Common myeloid progenitor, CD34-positive (primary cell): ENCODE results near the gene NKX2-1.

Experiments used
- CTCF ChIA-PET: fragments of 350-600 bp; sonication (Branson Sonifier 250); formaldehyde crosslinking; loops from one replicate; lab custom pipeline; 2021; ENCODE audit warnings: antibody characterized with exemption; lab: Charles Lee
- POLR2A ChIA-PET: fragments of 350-600 bp; sonication (Branson Sonifier 250); formaldehyde crosslinking; loops from one replicate; lab custom pipeline; 2021; ENCODE audit warnings: antibody characterized with exemption; lab: Charles Lee
- DNase-seq, 3 donors: peaks; one replicate each; pipeline versions ENCODE4 v3.0.0 to v3.0.0-alpha.2; 2013
- H3K27ac ChIP-seq, 2 experiments: 1 replicate in 1 of 2; 2 replicates in 1 of 2; pipeline ENCODE4 v1.7.0; 2013; ENCODE audit warnings: inconsistent platforms in 2 of 2, low read length in 2 of 2, mild to moderate bottlenecking in 2 of 2, low read depth in 1 of 2, moderate library complexity in 1 of 2; ENCODE audit not compliant: severe bottlenecking in 2 of 2, insufficient read depth in 1 of 2, poor library complexity in 1 of 2
- H3K27me3 ChIP-seq, 5 experiments: replicated peaks in 2 of 5; 1 replicate in 3 of 5; 2 replicates in 2 of 5; pipeline versions ENCODE4 v1.6.1 to v1.7.0; 2013; ENCODE audit warnings: low read length in 4 of 5, mild to moderate bottlenecking in 2 of 5, moderate library complexity in 2 of 5, inconsistent platforms in 1 of 5; ENCODE audit not compliant: insufficient read depth in 5 of 5, control insufficient read depth in 4 of 5
- H3K36me3 ChIP-seq, 4 experiments: 1 replicate in 2 of 4; 2 replicates in 2 of 4; pipeline versions ENCODE4 v1.6.1 to v1.7.0; 2013; ENCODE audit warnings: low read length in 3 of 4, control low read depth in 1 of 4, mild to moderate bottlenecking in 1 of 4; ENCODE audit not compliant: control insufficient read depth in 4 of 4, insufficient read depth in 4 of 4
- H3K4me1 ChIP-seq, 4 experiments: 1 replicate in 3 of 4; 2 replicates in 1 of 4; pipeline versions ENCODE4 v1.6.1 to v1.7.1; 2013; ENCODE audit warnings: low read length in 3 of 4, mild to moderate bottlenecking in 3 of 4, control low read depth in 1 of 4, inconsistent platforms in 1 of 4, moderate library complexity in 1 of 4; ENCODE audit not compliant: control insufficient read depth in 4 of 4, insufficient read depth in 4 of 4; ENCODE audit errors: control extremely low read depth in 1 of 4
- H3K4me3 ChIP-seq, 7 experiments: 1 replicate in 4 of 7; 2 replicates in 3 of 7; pipeline versions ENCODE4 v1.5.1 to v1.7.0; 2013; ENCODE audit warnings: mild to moderate bottlenecking in 7 of 7, low read length in 6 of 7, moderate library complexity in 6 of 7, inconsistent platforms in 2 of 7, low read depth in 2 of 7, control low read depth in 1 of 7; ENCODE audit not compliant: insufficient read depth in 4 of 7, control insufficient read depth in 1 of 7; ENCODE audit errors: extremely low read depth in 1 of 7
- H3K9me3 ChIP-seq, 5 experiments: 1 replicate in 4 of 5; 2 replicates in 1 of 5; pipeline versions ENCODE4 v1.6.1 to v1.7.1; 2013; ENCODE audit warnings: low read length in 4 of 5, mild to moderate bottlenecking in 2 of 5, inconsistent platforms in 1 of 5, low read depth in 1 of 5, moderate library complexity in 1 of 5; ENCODE audit not compliant: control insufficient read depth in 4 of 5, insufficient read depth in 2 of 5; ENCODE audit errors: control extremely low read depth in 1 of 5
- WGBS: methylation state at CpG from one replicate; pipeline ENCODE4 v1.1.5; 2013; ENCODE audit not compliant: insufficient coverage; 5-methylcytosine and 5-hydroxymethylcytosine counted together

NKX2-1 gene

GRCh38 chr14:36513451-36514277 lies 6.4 kb downstream of the NKX2-1 start:
- peaks cover 0 to 2% (median 0%) of the 10 kb centered on the region in 5 experiments for H3K9me3 ChIP-seq
- H3K27me3 ChIP-seq: peaks cover 20 to 97% (median 63%) of the 10 kb centered on the region in 5 experiments
- no peak overlapping the region for H3K27ac ChIP-seq
- peaks cover 0 to 7% (median 2%) of the 10 kb centered on the region in 4 experiments for H3K4me1 ChIP-seq
- H3K36me3 ChIP-seq: no peaks in the 10 kb centered on the region
- no peak overlapping the region for H3K4me3 ChIP-seq
- ChIA-PET CTCF (interaction anchor here (1.6 kb wide), 1 partner anchor 7 kb away, joined by 3 read pairs; no protein-coding TSS in a partner anchor), POLR2A (interaction anchor here (0.7 kb wide), 1 partner anchor 8 kb away, joined by 3 read pairs; no protein-coding TSS in a partner anchor)
- DNase-seq: no peak
- 4% methylated on average over 33 of the region's 38 CpGs for WGBS

GRCh38 chr14:36513012-36513420 lies 7.0 kb downstream of the NKX2-1 start:
- 6% methylated on average over 17 of the region's 17 CpGs for WGBS
- H3K27me3 ChIP-seq: peaks cover 20 to 97% (median 63%) of the 10 kb centered on the region in 5 experiments
- no peak overlapping the region for H3K27ac ChIP-seq

GRCh38 chr14:36512585-36513003 lies 7.4 kb downstream of the NKX2-1 start:
- Histone ChIP-seq H3K9me3 (peaks cover 0 to 2% (median 0%) of the 10 kb centered on the region in 5 experiments), H3K4me3 (no peak overlapping the region)
- CTCF ChIA-PET: interaction anchor here (1.6 kb wide), 1 partner anchor 8 kb away, joined by 3 read pairs; no protein-coding TSS in a partner anchor

More at GRCh38 chr14:36513012-36513420, 7.0 kb downstream of the NKX2-1 start:
- DNase-seq: no peak
- Histone ChIP-seq H3K4me3 (no peak overlapping the region), H3K4me1 (peaks cover 0 to 6% (median 1%) of the 10 kb centered on the region in 4 experiments), H3K9me3 (peaks cover 0 to 2% (median 0%) of the 10 kb centered on the region in 5 experiments), H3K36me3 (no peaks in the 10 kb centered on the region)
- CTCF ChIA-PET: interaction anchor here (1.6 kb wide), 1 partner anchor 8 kb away, joined by 3 read pairs; no protein-coding TSS in a partner anchor
- POLR2A ChIA-PET: no interaction called here

GRCh38 chr14:36511981-36512584 lies 7.9 kb downstream of the NKX2-1 start:
- Histone ChIP-seq H3K27me3 (peaks cover 26 to 97% (median 68%) of the 10 kb centered on the region in 5 experiments), H3K9me3 (peaks cover 0 to 2% (median 0%) of the 10 kb centered on the region in 5 experiments), H3K27ac (no peak overlapping the region), H3K4me1 (peaks cover 0 to under 1% (median 0%) of the 10 kb centered on the region in 4 experiments), H3K4me3 (no peak overlapping the region), H3K36me3 (no peaks in the 10 kb centered on the region)
- ChIA-PET POLR2A (no interaction called here), CTCF (interaction anchor here (1.6 kb wide), 1 partner anchor 9 kb away, joined by 3 read pairs; no protein-coding TSS in a partner anchor)
- DNase-seq: no peak
- 0% methylated on average over 6 of the region's 7 CpGs for WGBS

More at GRCh38 chr14:36512585-36513003, 7.4 kb downstream of the NKX2-1 start:
- peaks cover 0 to 4% (median 1%) of the 10 kb centered on the region in 4 experiments for H3K4me1 ChIP-seq
- H3K27me3 ChIP-seq: peaks cover 24 to 97% (median 66%) of the 10 kb centered on the region in 5 experiments
- H3K27ac ChIP-seq: no peak overlapping the region
- no peak for DNase-seq
- POLR2A ChIA-PET: no interaction called here
- WGBS: 3% methylated on average over 5 of the region's 9 CpGs
- H3K36me3 ChIP-seq: no peaks in the 10 kb centered on the region

GRCh38 chr14:36510874-36511273 lies 9.2 kb downstream of the NKX2-1 start:
- Histone ChIP-seq H3K27me3 (peaks cover 31 to 97% (median 68%) of the 10 kb centered on the region in 5 experiments), H3K27ac (no peak overlapping the region), H3K4me3 (no peak overlapping the region), H3K9me3 (peaks cover 0 to 2% (median 0%) of the 10 kb centered on the region in 5 experiments), H3K4me1 (no peaks in the 10 kb centered on the region), H3K36me3 (no peaks in the 10 kb centered on the region)
- no peak for DNase-seq
- POLR2A ChIA-PET: no interaction called here
- CTCF ChIA-PET: no interaction called here
- 19% methylated on average over 4 of the region's 6 CpGs for WGBS

- Histone ChIP-seq H3K27ac (no peak overlapping the region), H3K4me1 (peaks cover 0 to under 1% (median 0%) of the 10 kb centered on the region in 4 experiments), H3K27me3 (peaks cover 31 to 97% (median 62%) of the 10 kb centered on the region in 5 experiments), H3K9me3 (peaks cover 0 to 2% (median 0%) of the 10 kb centered on the region in 5 experiments), H3K4me3 (no peak overlapping the region), H3K36me3 (no peaks in the 10 kb centered on the region)
- 7% methylated on average over 19 of the region's 20 CpGs for WGBS
- DNase-seq: no peak
- ChIA-PET CTCF (interaction anchor here (1.0 kb wide), 1 partner anchor 11 kb away, joined by 3 read pairs; no protein-coding TSS in a partner anchor), POLR2A (no interaction called here)
Measured at GRCh38 chr14:36510078-36510799, 9.8 kb downstream of the NKX2-1 start.
